Ovary (tissue), 3 donors: ENCODE measurements around the gene KDM1A.

Experiments
- CTCF ChIP-seq, 3 donors: fragments of 450-650 bp in 2 of 3; fragments of 200-600 bp in 1 of 3; IDR thresholded peaks; one replicate each; pipeline versions ENCODE4 v1.5.1 to v1.8.0; 2016 to 2022; ENCODE audit warnings: antibody characterized with exemption in 3 of 3, mild to moderate bottlenecking in 1 of 3
- EP300 ChIP-seq: sonication (generic); formaldehyde crosslinking; IDR thresholded peaks from one replicate; pipeline ENCODE4 v1.6.1; 2017; ENCODE audit warnings: antibody characterized with exemption
- donor health status: DM: no; HTN: no; CAD: no.

- TF ChIP-seq EP300 (no peak), CTCF (IDR thresholded peaks at IDR 0.05) (no peak)
Observed at GRCh38 chr1:23044035-23044434, 24.8 kb downstream of the KDM1A start.
